C4-2B (cell line): ENCODE measurements around the gene RBM8A.
A peak's percentile ranks its signal among the peaks of the same experiment; 100 is the strongest.

Experiments used
- H3K27ac ChIP-seq: fragments of 450-650 bp; 2 replicates; pipeline ENCODE4 v1.5.1; 2017
- ZFX ChIP-seq: fragments of 450-650 bp; IDR thresholded peaks from 2 replicates; pipeline ENCODE4 v1.6.1; 2017
- TF ChIP-seq, protein P1 (sequence below): fragments of 450-650 bp; conservative IDR thresholded peaks from 2 replicates; pipeline ENCODE4 v1.5.1; 2017; ENCODE audit warnings: mild to moderate bottlenecking

RBM8A gene

DNA sequence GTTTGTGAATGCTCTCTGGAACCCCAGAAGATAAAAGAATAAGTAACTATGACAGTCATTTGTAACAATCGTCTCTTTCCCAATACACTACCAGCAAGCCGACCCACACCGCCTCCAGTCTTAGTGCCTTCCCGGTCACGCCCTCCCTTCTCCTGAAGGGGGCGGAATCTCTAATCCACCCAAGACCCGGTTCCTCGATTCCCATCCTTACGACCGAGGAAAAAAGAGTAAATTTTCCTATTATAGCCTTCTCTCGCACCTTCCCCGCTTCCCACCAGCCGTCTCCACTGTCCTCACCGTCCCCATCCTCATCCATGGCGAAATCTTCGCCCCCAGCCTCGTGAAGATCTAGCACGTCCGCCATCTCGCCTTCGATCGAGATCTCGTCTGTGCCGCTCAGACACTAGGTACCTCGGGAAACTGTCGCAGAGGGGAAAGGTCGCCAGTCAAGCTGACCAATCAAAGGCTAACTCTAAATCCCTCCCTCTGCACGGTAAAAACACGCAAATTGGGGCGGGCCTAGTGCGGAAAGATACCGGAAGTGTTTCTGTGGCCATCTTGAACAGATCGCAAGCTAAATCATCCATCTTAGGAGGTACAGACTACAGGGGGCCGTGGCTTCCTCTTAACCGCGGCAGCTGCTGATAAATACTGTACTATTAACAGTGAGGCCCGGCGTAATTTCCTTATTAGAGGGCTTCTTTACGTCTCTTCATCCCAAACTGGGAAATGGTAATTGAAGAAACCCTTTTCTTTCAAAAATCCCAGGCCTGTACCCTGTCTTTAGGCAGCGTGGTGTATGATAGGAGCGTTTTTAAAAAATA, at the start of gene RBM8A:
Gene RBM8A, minus strand, starts transcription at position 422 of the 824 bp plus-strand sequence. Its CDS starts 58 bp downstream, at position 364.
- no peak for TF ChIP-seq ZFX
- TF ChIP-seq, protein P1, sequence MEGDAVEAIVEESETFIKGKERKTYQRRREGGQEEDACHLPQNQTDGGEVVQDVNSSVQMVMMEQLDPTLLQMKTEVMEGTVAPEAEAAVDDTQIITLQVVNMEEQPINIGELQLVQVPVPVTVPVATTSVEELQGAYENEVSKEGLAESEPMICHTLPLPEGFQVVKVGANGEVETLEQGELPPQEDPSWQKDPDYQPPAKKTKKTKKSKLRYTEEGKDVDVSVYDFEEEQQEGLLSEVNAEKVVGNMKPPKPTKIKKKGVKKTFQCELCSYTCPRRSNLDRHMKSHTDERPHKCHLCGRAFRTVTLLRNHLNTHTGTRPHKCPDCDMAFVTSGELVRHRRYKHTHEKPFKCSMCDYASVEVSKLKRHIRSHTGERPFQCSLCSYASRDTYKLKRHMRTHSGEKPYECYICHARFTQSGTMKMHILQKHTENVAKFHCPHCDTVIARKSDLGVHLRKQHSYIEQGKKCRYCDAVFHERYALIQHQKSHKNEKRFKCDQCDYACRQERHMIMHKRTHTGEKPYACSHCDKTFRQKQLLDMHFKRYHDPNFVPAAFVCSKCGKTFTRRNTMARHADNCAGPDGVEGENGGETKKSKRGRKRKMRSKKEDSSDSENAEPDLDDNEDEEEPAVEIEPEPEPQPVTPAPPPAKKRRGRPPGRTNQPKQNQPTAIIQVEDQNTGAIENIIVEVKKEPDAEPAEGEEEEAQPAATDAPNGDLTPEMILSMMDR, result peak; percentile 85

DNA sequence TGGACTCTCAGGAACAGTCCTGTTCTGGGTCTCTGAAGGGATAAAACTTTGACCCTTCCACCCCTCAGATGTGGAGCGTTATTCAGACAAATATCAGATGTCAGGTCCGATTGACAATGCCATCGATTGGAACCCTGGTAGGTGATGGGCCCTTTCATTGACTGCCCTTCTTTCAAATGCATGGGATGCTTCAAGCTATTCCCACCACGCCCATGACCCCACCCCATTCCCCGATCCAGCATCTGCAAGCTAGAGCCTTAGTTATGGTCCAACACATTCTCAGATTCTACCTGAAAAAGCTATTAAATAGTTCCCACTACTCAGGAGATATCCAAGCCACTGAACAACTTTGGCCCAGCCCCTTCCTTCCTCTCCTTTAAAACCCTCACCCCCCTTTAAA, 49.7 kb upstream of the RBM8A start:
- no peak overlapping the region for H3K27ac ChIP-seq
- no peak for TF ChIP-seq ZFX
- TF ChIP-seq, protein P1, result no peak

More for the DNA sequence above, at the start of gene RBM8A:
- peak within 1 kb of the TSS; percentile 93 for H3K27ac ChIP-seq

DNA sequence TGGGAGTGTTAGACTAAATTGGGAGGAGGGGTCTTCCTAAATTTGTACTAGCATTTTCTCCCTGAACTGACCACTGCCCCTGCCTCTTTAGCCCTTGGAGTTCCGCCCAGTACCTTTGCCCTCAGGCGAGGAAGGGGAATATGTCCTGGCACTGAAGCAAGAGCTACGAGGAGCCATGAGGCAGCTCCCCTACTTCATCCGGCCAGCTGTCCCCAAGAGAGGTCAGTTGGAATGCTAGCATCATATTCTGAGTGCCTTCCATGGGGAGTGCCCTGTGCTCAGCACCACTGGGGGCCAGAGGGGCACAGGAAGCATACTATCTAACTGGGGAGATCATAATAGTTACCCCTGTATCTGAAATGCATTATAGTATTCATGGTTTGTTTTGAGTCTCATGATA, 47.9 kb upstream of the RBM8A start:
- no peak overlapping the region for H3K27ac ChIP-seq
- TF ChIP-seq ZFX, result no peak
- TF ChIP-seq, protein P1, result no peak

DNA sequence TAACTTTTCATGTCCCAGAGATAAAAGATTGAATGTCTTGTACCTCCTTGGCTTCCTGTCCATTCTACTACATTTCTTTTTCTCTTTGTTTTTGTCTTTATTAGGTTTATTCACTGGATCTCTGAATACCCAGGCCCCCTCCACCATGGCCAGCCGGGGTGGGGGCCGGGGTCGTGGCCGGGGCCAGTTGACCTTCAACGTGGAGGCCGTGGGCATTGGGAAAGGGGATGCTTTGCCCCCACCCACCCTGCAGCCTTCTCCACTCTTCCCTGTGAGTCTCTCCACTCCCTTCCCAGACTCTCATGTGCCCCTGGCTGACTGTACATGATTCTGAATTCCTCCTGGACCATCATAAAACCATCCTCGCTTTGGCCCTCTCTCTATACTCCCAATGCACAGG, 47.4 kb upstream of the RBM8A start:
- H3K27ac ChIP-seq, result no peak overlapping the region
- TF ChIP-seq, protein P1, result no peak
- TF ChIP-seq ZFX, result no peak

DNA sequence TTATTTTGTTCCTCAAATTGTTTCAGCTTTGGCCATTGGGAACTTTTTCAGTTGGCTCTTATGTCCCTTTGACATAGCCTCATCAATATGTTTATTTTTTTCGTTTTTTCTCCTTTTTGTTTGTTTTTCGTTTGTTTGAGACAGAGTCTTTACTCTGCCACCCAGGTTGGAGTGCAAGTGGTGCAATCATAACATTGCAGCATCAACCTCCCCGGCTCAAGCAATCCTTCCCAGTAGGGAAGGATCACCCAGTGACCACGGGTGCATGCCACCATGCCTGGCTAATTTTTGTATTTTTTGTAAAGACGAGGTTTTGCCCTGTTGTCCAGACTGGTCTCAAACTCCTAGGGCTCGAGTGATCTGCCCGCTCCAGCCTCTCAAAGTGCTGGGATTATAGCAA, 45.3 kb upstream of the RBM8A start:
- H3K27ac ChIP-seq, result no peak overlapping the region
- TF ChIP-seq ZFX, result no peak

DNA sequence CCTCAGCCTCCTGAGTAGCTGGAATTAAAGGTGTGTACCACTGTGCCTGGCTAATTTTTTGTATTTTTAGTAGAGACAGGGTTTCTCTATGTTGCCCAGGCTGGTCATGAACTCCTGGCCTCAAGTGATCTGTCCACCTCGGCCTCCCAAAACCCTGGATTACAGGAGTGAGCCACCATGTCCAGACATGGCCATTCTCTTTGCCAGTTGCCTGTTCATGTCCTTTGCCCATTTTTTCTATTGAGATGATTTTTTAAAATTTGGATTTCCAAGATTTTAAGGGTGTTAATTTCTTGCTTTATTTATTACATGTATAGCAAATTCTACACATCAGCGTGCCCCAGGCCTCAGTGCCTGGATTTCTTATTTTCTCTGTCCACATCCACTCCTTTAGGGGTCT, 40.0 kb upstream of the RBM8A start:
- no peak overlapping the region for H3K27ac ChIP-seq
- TF ChIP-seq, protein P1, result no peak

DNA sequence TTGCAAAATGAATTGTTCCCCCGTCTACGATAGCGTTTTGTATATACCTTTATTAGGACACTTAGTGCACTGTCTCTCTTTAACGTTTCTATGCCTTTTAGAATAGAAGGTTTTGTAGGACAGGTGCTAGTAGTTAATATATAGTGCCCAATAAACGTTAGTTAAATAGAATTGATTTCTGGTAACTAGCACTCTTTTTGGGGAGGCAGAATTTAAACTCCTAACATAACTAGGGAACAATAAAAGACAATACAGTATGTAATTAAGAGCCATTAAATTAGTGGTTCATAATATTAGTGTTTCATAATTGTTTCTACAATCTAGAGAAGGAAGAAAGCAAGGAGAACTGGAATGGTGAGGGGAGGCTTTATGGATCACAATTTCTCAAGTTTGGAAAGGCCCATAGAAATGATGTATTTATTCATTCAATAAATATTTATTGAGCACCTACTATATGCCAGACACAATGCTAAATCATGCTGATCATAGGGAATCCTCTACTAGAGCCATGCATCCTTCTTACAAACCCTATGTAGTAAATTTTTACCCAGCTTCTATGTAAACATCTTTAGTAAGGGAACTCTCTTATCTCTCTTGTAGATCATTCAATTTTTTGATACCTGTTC, 37.9 kb upstream of the RBM8A start:
- TF ChIP-seq ZFX, result no peak
- TF ChIP-seq, protein P1, result no peak
- H3K27ac ChIP-seq, result no peak overlapping the region; the same call in 1 of the 2 replicates
